Measurements from ENCODE around the gene AP1G1. TPM values are rescaled to one million over a fixed set of nuclear protein-coding genes. Genes with fewer than 3 reads are reported as not detected.
A peak's percentile ranks its signal among the peaks of the same experiment; 100 is the strongest.
"Not testable (repeated sequence)": the region's sequence is repeated elsewhere in the genome, so short reads cannot be mapped to it uniquely, and the experiment has no call there.

Gene AP1G1
- total and polyA plus RNA-seq, 5 donors from 2014 or later: 11.7 to 190 (median 13.6) TPM

GRCh38 chr16:71698491-71698890 lies 110.1 kb downstream of the AP1G1 start:
- Histone ChIP-seq H3K4me3 (ENCODE audit: low read depth, low read length) (no peak overlapping the region), H3K9me3 (ENCODE audit: control insufficient read depth in 2 of 2, low read length in 2 of 2) (no peaks in the 10 kb centered on the region), H3K36me3 (ENCODE audit: control insufficient read depth, insufficient read depth, low read length) (peaks cover 12% of the 10 kb centered on the region), H3K27me3 (ENCODE audit: control insufficient read depth, insufficient read depth, low read length) (no peaks in the 10 kb centered on the region), H3K27ac (ENCODE audit: insufficient read depth, low read length, poor library complexity, severe bottlenecking) (no peak overlapping the region), H3K4me1 (ENCODE audit: control insufficient read depth, insufficient read depth, low read length, poor library complexity, severe bottlenecking) (no peaks in the 10 kb centered on the region)
- Mint-ChIP-seq H3K27ac (no peak overlapping the region), H3K36me3 (peaks cover 27% of the 10 kb centered on the region), H3K4me3 (no peak overlapping the region), H3K27me3 (no peaks in the 10 kb centered on the region), H3K9me3 (peaks cover 0 to 1% (median 0%) of the 10 kb centered on the region in 7 donors), H3K4me1 (peaks cover 0 to 3% (median 1%) of the 10 kb centered on the region in 4 donors)
- ATAC-seq (ENCODE audit: low read depth in 2 of 2) (no peak), DNase-seq (no peak)

GRCh38 chr16:71693164-71693563 lies 115.5 kb downstream of the AP1G1 start:
- Mint-ChIP-seq H3K9me3 (peaks cover 0 to 3% (median 0%) of the 10 kb centered on the region in 7 donors), H3K4me1 (peaks cover 0 to 3% (median 1%) of the 10 kb centered on the region in 4 donors), H3K27me3 (no peaks in the 10 kb centered on the region), H3K4me3 (no peak overlapping the region), H3K27ac (peak overlapping the region in 1 of 3 donors; percentile 34), H3K36me3 (peaks cover 20% of the 10 kb centered on the region)
- Histone ChIP-seq H3K4me3 (ENCODE audit: low read depth, low read length) (no peak overlapping the region), H3K27me3 (ENCODE audit: control insufficient read depth, insufficient read depth, low read length) (no peaks in the 10 kb centered on the region), H3K27ac (ENCODE audit: insufficient read depth, low read length, poor library complexity, severe bottlenecking) (no peak overlapping the region), H3K36me3 (ENCODE audit: control insufficient read depth, insufficient read depth, low read length) (peaks cover 17% of the 10 kb centered on the region), H3K4me1 (ENCODE audit: control insufficient read depth, insufficient read depth, low read length, poor library complexity, severe bottlenecking) (no peaks in the 10 kb centered on the region), H3K9me3 (ENCODE audit: control insufficient read depth in 2 of 2, low read length in 2 of 2) (no peaks in the 10 kb centered on the region)
- no peak for DNase-seq
- no peak for ATAC-seq (ENCODE audit: low read depth in 2 of 2)

GRCh38 chr16:71689901-71690300 lies 118.7 kb downstream of the AP1G1 start:
- no peak overlapping the region for H3K4me3 Mint-ChIP-seq
- H3K36me3 ChIP-seq (ENCODE audit: control insufficient read depth, insufficient read depth, low read length): peaks cover 17% of the 10 kb centered on the region
- no peak for ATAC-seq (ENCODE audit: low read depth in 2 of 2)
- no peak overlapping the region for H3K4me3 ChIP-seq (ENCODE audit: low read depth, low read length)
- no peaks in the 10 kb centered on the region for H3K4me1 ChIP-seq (ENCODE audit: control insufficient read depth, insufficient read depth, low read length, poor library complexity, severe bottlenecking)
- H3K27ac ChIP-seq (ENCODE audit: insufficient read depth, low read length, poor library complexity, severe bottlenecking): no peak overlapping the region
- no peaks in the 10 kb centered on the region for H3K27me3 ChIP-seq (ENCODE audit: control insufficient read depth, insufficient read depth, low read length)
- H3K9me3 ChIP-seq (ENCODE audit: control insufficient read depth in 2 of 2, low read length in 2 of 2): no peaks in the 10 kb centered on the region
- H3K9me3 Mint-ChIP-seq: peaks cover 0 to 1% (median 0%) of the 10 kb centered on the region in 7 donors
- peak overlapping the region in 1 of 3 donors; percentile 26 for H3K27ac Mint-ChIP-seq
- DNase-seq: no peak
- no peaks in the 10 kb centered on the region for H3K27me3 Mint-ChIP-seq
- peaks cover 24% of the 10 kb centered on the region for H3K36me3 Mint-ChIP-seq
- H3K4me1 Mint-ChIP-seq: no peaks in the 10 kb centered on the region

DNA sequence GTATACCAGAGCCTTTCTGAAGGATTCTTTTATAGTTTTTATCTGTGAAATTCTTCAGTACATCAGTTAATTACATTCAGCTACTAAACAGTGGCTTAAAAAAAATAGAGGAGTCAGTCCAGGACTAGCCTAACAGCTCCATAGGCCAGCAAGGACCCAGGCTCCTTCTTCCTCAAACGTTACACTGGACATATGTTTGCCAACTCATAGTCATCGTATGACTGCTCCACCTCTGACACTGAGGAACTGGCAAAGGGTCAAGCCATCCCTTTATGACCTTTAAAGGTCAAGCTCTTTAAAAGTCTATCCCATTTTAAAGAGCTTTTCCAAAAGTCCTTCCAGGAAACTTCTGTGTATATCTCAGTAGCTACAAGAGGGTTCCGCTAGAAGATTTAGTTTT lies 120.8 kb downstream of the AP1G1 start:
- Mint-ChIP-seq H3K36me3 (peaks cover 37% of the 10 kb centered on the region), H3K27me3 (no peaks in the 10 kb centered on the region), H3K4me3 (no peak overlapping the region), H3K27ac (no peak overlapping the region), H3K4me1 (peaks cover 0 to 2% (median 0%) of the 10 kb centered on the region in 4 donors), H3K9me3 (peaks cover 0 to 3% (median 0%) of the 10 kb centered on the region in 7 donors)
- H3K27me3 ChIP-seq (ENCODE audit: control insufficient read depth, insufficient read depth, low read length): no peaks in the 10 kb centered on the region
- H3K4me3 ChIP-seq (ENCODE audit: low read depth, low read length): no peak overlapping the region
- DNase-seq (no peak), ATAC-seq (ENCODE audit: low read depth in 2 of 2) (no peak)
- peaks cover 22% of the 10 kb centered on the region for H3K36me3 ChIP-seq (ENCODE audit: control insufficient read depth, insufficient read depth, low read length)
- no peak overlapping the region for H3K27ac ChIP-seq (ENCODE audit: insufficient read depth, low read length, poor library complexity, severe bottlenecking)
- H3K9me3 ChIP-seq (ENCODE audit: control insufficient read depth in 2 of 2, low read length in 2 of 2): no peaks in the 10 kb centered on the region
- no peaks in the 10 kb centered on the region for H3K4me1 ChIP-seq (ENCODE audit: control insufficient read depth, insufficient read depth, low read length, poor library complexity, severe bottlenecking)

GRCh38 chr16:71684280-71684679 lies 124.4 kb downstream of the AP1G1 start:
- not testable (repeated sequence) for H3K4me1 ChIP-seq (ENCODE audit: control insufficient read depth, insufficient read depth, low read length, poor library complexity, severe bottlenecking); H3K27ac Mint-ChIP-seq; H3K4me3 ChIP-seq (ENCODE audit: low read depth, low read length); ATAC-seq (ENCODE audit: low read depth in 2 of 2); DNase-seq; H3K4me1 Mint-ChIP-seq; H3K9me3 ChIP-seq (ENCODE audit: control insufficient read depth in 2 of 2, low read length in 2 of 2); H3K4me3 Mint-ChIP-seq; H3K9me3 Mint-ChIP-seq; H3K27me3 ChIP-seq (ENCODE audit: control insufficient read depth, insufficient read depth, low read length); H3K27me3 Mint-ChIP-seq; H3K27ac ChIP-seq (ENCODE audit: insufficient read depth, low read length, poor library complexity, severe bottlenecking)
- H3K36me3 Mint-ChIP-seq: peaks cover 39% of the 10 kb centered on the region
- peaks cover 18% of the 10 kb centered on the region for H3K36me3 ChIP-seq (ENCODE audit: control insufficient read depth, insufficient read depth, low read length)

DNA sequence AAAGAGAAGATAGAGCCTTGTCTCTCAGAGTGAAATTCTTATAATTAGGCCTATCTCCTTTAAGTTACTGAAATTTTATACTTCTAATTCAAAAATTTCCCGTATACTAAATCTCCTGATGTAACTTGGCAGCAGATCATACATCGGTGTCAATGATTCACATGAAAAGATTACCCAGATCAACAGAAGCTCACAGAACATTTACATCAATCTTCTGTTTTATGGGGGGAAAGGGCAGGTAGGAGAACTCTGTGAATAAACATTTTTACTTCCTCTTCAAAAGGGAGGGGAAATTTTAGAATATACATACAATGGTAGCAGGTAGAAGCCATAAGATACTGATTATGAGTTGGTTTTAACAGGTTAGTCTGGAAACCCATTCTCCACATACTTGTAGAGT lies 127.3 kb downstream of the AP1G1 start:
- no peak for DNase-seq
- ATAC-seq (ENCODE audit: low read depth in 2 of 2): no peak
- Histone ChIP-seq H3K9me3 (ENCODE audit: control insufficient read depth in 2 of 2, low read length in 2 of 2) (no peaks in the 10 kb centered on the region), H3K27ac (ENCODE audit: insufficient read depth, low read length, poor library complexity, severe bottlenecking) (no peak overlapping the region), H3K27me3 (ENCODE audit: control insufficient read depth, insufficient read depth, low read length) (no peaks in the 10 kb centered on the region), H3K4me3 (ENCODE audit: low read depth, low read length) (no peak overlapping the region), H3K36me3 (ENCODE audit: control insufficient read depth, insufficient read depth, low read length) (peaks cover 26% of the 10 kb centered on the region), H3K4me1 (ENCODE audit: control insufficient read depth, insufficient read depth, low read length, poor library complexity, severe bottlenecking) (no peaks in the 10 kb centered on the region)
- peaks cover 36% of the 10 kb centered on the region for H3K36me3 Mint-ChIP-seq
- H3K4me1 Mint-ChIP-seq: peaks cover 0 to 4% (median under 1%) of the 10 kb centered on the region in 4 donors
- H3K27ac Mint-ChIP-seq: peak overlapping the region in 1 of 3 donors; percentile 20
- H3K27me3 Mint-ChIP-seq: no peaks in the 10 kb centered on the region
- no peak overlapping the region for H3K4me3 Mint-ChIP-seq
- peaks cover 0 to 2% (median 0%) of the 10 kb centered on the region in 7 donors for H3K9me3 Mint-ChIP-seq

Other genes with a start within 250 kb of the AP1G1 start
- gene TAT, start 231.7 kb downstream of the AP1G1 start, total RNA-seq: not detected
- under 1 TPM in 3 of 4 donors, not detected in 1; 0.06 to 0.23 (median 0.14) TPM for gene TAT, start 231.7 kb downstream of the AP1G1 start, polyA plus RNA-seq
- not detected for gene MARVELD3, start 182.7 kb downstream of the AP1G1 start, total RNA-seq
- not detected for gene MARVELD3, start 182.7 kb downstream of the AP1G1 start, polyA plus RNA-seq
- gene PHLPP2, start 84.1 kb downstream of the AP1G1 start, total RNA-seq: 10.1 TPM
- gene PHLPP2, start 84.1 kb downstream of the AP1G1 start, polyA plus RNA-seq: 1 to 10 TPM; 1.7 to 2.6 (median 2.3) TPM
- gene ATXN1L, start 37.1 kb upstream of the AP1G1 start, total RNA-seq: 46.8 TPM
- 10 to 100 TPM in 2 of 4 donors, 1 to 10 TPM in 2; 7.7 to 14.0 (median 10.3) TPM for gene ATXN1L, start 37.1 kb upstream of the AP1G1 start, polyA plus RNA-seq
- gene ZNF821, start 75.3 kb upstream of the AP1G1 start, total RNA-seq: 21.6 TPM
- gene ZNF821, start 75.3 kb upstream of the AP1G1 start, polyA plus RNA-seq: 10 to 100 TPM; 13.3 to 15.5 (median 15.2) TPM
- 346 TPM for gene IST1, start 86.7 kb upstream of the AP1G1 start, total RNA-seq
- 100 to 1,000 TPM; 151 to 252 (median 190) TPM for gene IST1, start 86.7 kb upstream of the AP1G1 start, polyA plus RNA-seq
- gene PKD1L3, start 191.6 kb upstream of the AP1G1 start, total RNA-seq: not detected
- gene PKD1L3, start 191.6 kb upstream of the AP1G1 start, polyA plus RNA-seq: not detected
- gene DHODH, start 199.9 kb upstream of the AP1G1 start, total RNA-seq: 7.3 TPM
- 10 to 100 TPM in 1 of 4 donors, 1 to 10 TPM in 3; 4.9 to 10.1 (median 6.0) TPM for gene DHODH, start 199.9 kb upstream of the AP1G1 start, polyA plus RNA-seq
- not detected for gene HP, start 245.7 kb upstream of the AP1G1 start, total RNA-seq
- gene HP, start 245.7 kb upstream of the AP1G1 start, polyA plus RNA-seq: not detected